ENCODE measurements around the gene CCBE1. TPM values are rescaled to one million over a fixed set of nuclear protein-coding genes. Genes with fewer than 3 reads are reported as not detected.

The CCBE1 gene
- polyA plus RNA-seq, 4 donors: 33.2 to 45.3 (median 40.1) TPM

- no peak for DNase-seq (ENCODE audit: low read depth in 4 of 4, low spot score in 2 of 4)
Observed at GRCh38 chr18:59468821-59469220, 228.4 kb downstream of the CCBE1 start.

GRCh38 chr18:59467497-59467896 lies 229.7 kb downstream of the CCBE1 start:
- no peak for DNase-seq (ENCODE audit: low read depth in 4 of 4, low spot score in 2 of 4)

GRCh38 chr18:59466980-59467379 lies 230.2 kb downstream of the CCBE1 start:
- DNase-seq (ENCODE audit: low read depth in 4 of 4, low spot score in 2 of 4): no peak

- DNase-seq (ENCODE audit: low read depth in 4 of 4, low spot score in 2 of 4): no peak
Observed at GRCh38 chr18:59464486-59464885, 232.7 kb downstream of the CCBE1 start.

- no peak for DNase-seq (ENCODE audit: low read depth in 4 of 4, low spot score in 2 of 4)
Observed at GRCh38 chr18:59461171-59461570, 236.1 kb downstream of the CCBE1 start.

GRCh38 chr18:59460072-59460420 lies 237.2 kb downstream of the CCBE1 start:
- no peak for DNase-seq (ENCODE audit: low read depth in 4 of 4, low spot score in 2 of 4)

GRCh38 chr18:59459369-59460071 lies 237.7 kb downstream of the CCBE1 start:
- DNase-seq (ENCODE audit: low read depth in 4 of 4, low spot score in 2 of 4): peak in 1 of 4 donors; percentile 27

GRCh38 chr18:59458575-59458974 lies 238.6 kb downstream of the CCBE1 start:
- no peak for DNase-seq (ENCODE audit: low read depth in 4 of 4, low spot score in 2 of 4)

GRCh38 chr18:59456657-59457056 lies 240.6 kb downstream of the CCBE1 start:
- no peak for DNase-seq (ENCODE audit: low read depth in 4 of 4, low spot score in 2 of 4)

GRCh38 chr18:59455728-59456276 lies 241.4 kb downstream of the CCBE1 start:
- no peak for DNase-seq (ENCODE audit: low read depth in 4 of 4, low spot score in 2 of 4)

GRCh38 chr18:59454909-59455727 lies 242.1 kb downstream of the CCBE1 start:
- peak in 1 of 4 donors; percentile 8 for DNase-seq (ENCODE audit: low read depth in 4 of 4, low spot score in 2 of 4)

- DNase-seq (ENCODE audit: low read depth in 4 of 4, low spot score in 2 of 4): no peak
Observed at GRCh38 chr18:59453468-59453961, 243.7 kb downstream of the CCBE1 start.

GRCh38 chr18:59451963-59452362 lies 245.3 kb downstream of the CCBE1 start:
- no peak for DNase-seq (ENCODE audit: low read depth in 4 of 4, low spot score in 2 of 4)

- no peak for DNase-seq (ENCODE audit: low read depth in 4 of 4, low spot score in 2 of 4)
Observed at GRCh38 chr18:59451073-59451472, 246.2 kb downstream of the CCBE1 start.

GRCh38 chr18:59448546-59448945 lies 248.7 kb downstream of the CCBE1 start:
- DNase-seq (ENCODE audit: low read depth in 4 of 4, low spot score in 2 of 4): no peak

- DNase-seq (ENCODE audit: low read depth in 4 of 4, low spot score in 2 of 4): peak in 1 of 4 donors; percentile 40
Observed at GRCh38 chr18:59446012-59446411, 251.2 kb downstream of the CCBE1 start.

- no peak for DNase-seq (ENCODE audit: low read depth in 4 of 4, low spot score in 2 of 4)
Observed at GRCh38 chr18:59437851-59438569, 259.2 kb downstream of the CCBE1 start.

GRCh38 chr18:59432803-59433597 lies 264.2 kb downstream of the CCBE1 start:
- no peak for DNase-seq (ENCODE audit: low read depth in 4 of 4, low spot score in 2 of 4)

GRCh38 chr18:59431131-59431530 lies 266.1 kb downstream of the CCBE1 start:
- no peak for DNase-seq (ENCODE audit: low read depth in 4 of 4, low spot score in 2 of 4)

- no peak for DNase-seq (ENCODE audit: low read depth in 4 of 4, low spot score in 2 of 4)
Observed at GRCh38 chr18:59429608-59430007, 267.6 kb downstream of the CCBE1 start.

Measured in left renal cortex interstitium (tissue), 4 donors.